HepG2 (cell line): ENCODE data around the gene CFAP97D1. TPM values are rescaled to one million over a fixed set of nuclear protein-coding genes. Genes with fewer than 3 reads are reported as not detected.

Experiments
- AGO2 ChIP-seq: fragments of 200-400 bp; formaldehyde crosslinking; optimal IDR thresholded peaks from 2 replicates; pipeline ENCODE3; 2017; ENCODE audit warnings: mild to moderate bottlenecking, low read depth, low read length, moderate library complexity
- CC2D1A ChIP-seq: sonication (generic); formaldehyde crosslinking; IDR thresholded peaks from 2 replicates; pipeline ENCODE4 v1.8.1; 2023; ENCODE audit warnings: mild to moderate bottlenecking, missing genetic modification reagents
- DR1 ChIP-seq: sonication (generic); formaldehyde crosslinking; IDR thresholded peaks from 2 replicates; pipeline ENCODE4 v1.8.0; 2021; ENCODE audit warnings: mild to moderate bottlenecking, missing genetic modification reagents, inconsistent platforms
- FOXP1 ChIP-seq, 2 experiments: fragments of 450-650 bp in 1 of 2; IDR thresholded peaks; 2 replicates each; pipeline ENCODE4 v1.6.1; 2017 to 2018; ENCODE audit warnings: antibody characterized with exemption in 1 of 2
- GTF2F1 ChIP-seq: fragments of 150-350 bp; IDR thresholded peaks from 2 replicates; pipeline ENCODE4 v1.6.1; 2014; ENCODE audit warnings: low read length
- HHEX ChIP-seq: IDR thresholded peaks from 2 replicates; pipeline ENCODE4 v1.6.1; 2016; ENCODE audit warnings: control low read depth
- HOXA9 ChIP-seq: sonication (generic); formaldehyde crosslinking; IDR thresholded peaks from 2 replicates; pipeline ENCODE4 v1.8.1; 2022; ENCODE audit warnings: missing genetic modification reagents, mild to moderate bottlenecking, moderate library complexity, borderline replicate concordance
- KLF15 ChIP-seq: sonication (generic); formaldehyde crosslinking; IDR thresholded peaks from 2 replicates; pipeline ENCODE4 v1.8.1; 2023; ENCODE audit warnings: borderline replicate concordance, mild to moderate bottlenecking, inconsistent platforms, missing genetic modification reagents, mixed read lengths
- SOX13 ChIP-seq, 3 experiments: fragments of 450-650 bp in 1 of 3; sonication (generic) in 1 of 3; formaldehyde crosslinking in 1 of 3; IDR thresholded peaks in 2 of 3; conservative IDR thresholded peaks in 1 of 3; 2 replicates each; pipeline versions ENCODE4 v1.5.0 to v1.6.1; 2016 to 2020; ENCODE audit warnings: antibody characterized with exemption in 1 of 3, mild to moderate bottlenecking in 1 of 3, missing compliant biosample characterization in 1 of 3, missing genetic modification reagents in 1 of 3, moderate library complexity in 1 of 3
- TBL1XR1 ChIP-seq: fragments of 150-350 bp; IDR thresholded peaks from 2 replicates; pipeline ENCODE4 v1.6.1; 2014; ENCODE audit warnings: borderline replicate concordance, low read length; ENCODE audit not compliant: partially characterized antibody
- WIZ ChIP-seq: sonication (generic); formaldehyde crosslinking; IDR thresholded peaks from 2 replicates; pipeline ENCODE4 v1.5.1; 2020; ENCODE audit warnings: mild to moderate bottlenecking, missing genetic modification reagents
- ZBED4 ChIP-seq: sonication (generic); formaldehyde crosslinking; IDR thresholded peaks from 2 replicates; pipeline ENCODE4 v1.4.0; 2020; ENCODE audit warnings: missing genetic modification reagents, borderline replicate concordance
- ZBTB3 ChIP-seq: sonication (generic); formaldehyde crosslinking; IDR thresholded peaks from 2 replicates; pipeline ENCODE4 v1.4.0; 2020; ENCODE audit warnings: low read depth, mild to moderate bottlenecking, moderate library complexity, missing genetic modification reagents, borderline replicate concordance
- ZNF205 ChIP-seq: IDR thresholded peaks from 2 replicates; pipeline ENCODE4 v1.6.1; 2018; ENCODE audit warnings: missing biosample characterization, missing genetic modification reagents
- ZNF274 ChIP-seq: sonication (generic); formaldehyde crosslinking; IDR thresholded peaks from 2 replicates; pipeline ENCODE4 v1.5.1; 2020; ENCODE audit warnings: mild to moderate bottlenecking, missing genetic modification reagents
- ZNF446 ChIP-seq: sonication (generic); formaldehyde crosslinking; IDR thresholded peaks from 2 replicates; pipeline ENCODE4 v1.5.0; 2020; ENCODE audit warnings: mild to moderate bottlenecking, missing genetic modification reagents
- ZNF484 ChIP-seq: sonication (generic); formaldehyde crosslinking; IDR thresholded peaks from 2 replicates; pipeline ENCODE4 v1.5.1; 2020; ENCODE audit warnings: mild to moderate bottlenecking, low read depth, missing genetic modification reagents, borderline replicate concordance
- ZNF550 ChIP-seq: sonication (generic); formaldehyde crosslinking; IDR thresholded peaks from 2 replicates; pipeline ENCODE4 v1.4.0; 2020; ENCODE audit warnings: mild to moderate bottlenecking, missing genetic modification reagents, borderline replicate concordance
- ZNF598 ChIP-seq: sonication (generic); formaldehyde crosslinking; IDR thresholded peaks from 2 replicates; pipeline ENCODE4 v1.5.1; 2020; ENCODE audit warnings: mild to moderate bottlenecking, missing genetic modification reagents, borderline replicate concordance
- ZNF674 ChIP-seq: sonication (generic); formaldehyde crosslinking; IDR thresholded peaks from 2 replicates; pipeline ENCODE4 v1.5.0; 2020; ENCODE audit warnings: low read depth, mild to moderate bottlenecking, missing genetic modification reagents
- ZNF784 ChIP-seq: sonication (generic); formaldehyde crosslinking; IDR thresholded peaks from 2 replicates; pipeline ENCODE4 v1.5.1; 2020; ENCODE audit warnings: missing genetic modification reagents, mild to moderate bottlenecking, borderline replicate concordance
- ZSCAN22 ChIP-seq: sonication (generic); formaldehyde crosslinking; IDR thresholded peaks from 2 replicates; pipeline ENCODE4 v1.4.0; 2020; ENCODE audit warnings: mild to moderate bottlenecking, missing genetic modification reagents
- polyA plus RNA-seq, 8 experiments: library from polyadenylated mRNA; depleted of rRNA in 3 of 8; stranded (reverse) in 7 of 8; unstranded in 1 of 8; fragments of >200 nt; fragmentation: Illumina TruSeq in 4 of 8; extraction: Trizol in 4 of 8; gene quantifications; 2 replicates each; pipeline versions ENCODE4 v1.2.1 to v1.2.3, GENCODE V29; 2011 to 2016; ENCODE audit warnings: low read depth in 4 of 8, missing spikeins in 1 of 8, mixed read lengths in 1 of 8; ENCODE audit not compliant: insufficient read depth in 1 of 8
- total RNA-seq, 5 experiments: library from RNA; depleted of rRNA; stranded (reverse); fragments of >200 nt; fragmentation: Illumina TruSeq; extraction: Trizol; gene quantifications; 2 replicates each; pipeline ENCODE4 v1.2.3, GENCODE V29; 2016; ENCODE audit warnings: low read depth in 1 of 5
- TF ChIP-seq, protein P1 (sequence below): sonication (generic); formaldehyde crosslinking; IDR thresholded peaks from 2 replicates; pipeline ENCODE4 v1.8.0; 2022; ENCODE audit warnings: missing genetic modification reagents, mild to moderate bottlenecking, moderate library complexity, borderline replicate concordance

The CFAP97D1 gene
- total and polyA plus RNA-seq, 2 of the 13 experiments (the other 11 are each of a cell fraction or from before 2014, with no cell fraction given), result 0.02 TPM; not detected in 1

DNA sequence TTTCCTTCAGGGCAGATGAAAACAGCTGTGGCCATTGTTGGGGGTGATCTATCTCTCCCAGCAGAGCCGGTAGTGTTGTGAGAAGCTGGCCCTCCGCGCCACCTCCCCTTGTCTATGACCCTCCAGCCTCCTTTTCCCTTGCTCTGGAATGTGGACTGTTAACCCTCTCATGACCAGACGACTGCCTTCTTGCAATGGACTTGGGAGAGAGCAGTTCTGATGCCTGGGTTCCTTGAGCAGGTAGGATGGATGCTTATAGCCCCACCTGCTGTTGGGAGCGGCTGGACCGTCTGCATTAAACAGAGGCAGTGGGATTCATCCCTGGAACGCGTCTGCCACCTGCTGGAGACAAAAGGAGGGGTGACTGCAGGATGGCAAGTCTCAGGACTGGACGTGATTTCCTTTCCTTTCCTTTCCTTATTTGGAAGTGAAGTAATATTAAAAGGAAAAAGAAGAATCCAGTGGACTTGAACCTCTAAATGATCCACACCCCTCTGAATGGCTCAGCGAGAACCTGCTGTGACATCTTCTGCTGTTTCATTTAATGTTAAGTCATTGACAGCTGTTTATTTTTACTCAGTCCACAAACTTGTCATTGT is 19.9 kb upstream of the CFAP97D1 start (continued):
- TF ChIP-seq ZBED4 (CRISPR knock-in tag) (0 out of 2 replicates have a peak, but pooled peaks have one; percentile 57), CC2D1A (no peak), HHEX (CRISPR knock-in tag) (no peak), HOXA9 (no peak), ZNF205 (CRISPR knock-in tag) (peak; percentile 82; the same call in 1 of the 2 replicates), ZNF598 (CRISPR knock-in tag) (peak; percentile 85), ZBTB3 (CRISPR knock-in tag) (no peak), ZNF784 (CRISPR knock-in tag) (no peak), FOXP1 (IDR thresholded peaks at IDR 0.05) (no peak), FOXP1 (CRISPR knock-in tag; IDR thresholded peaks at IDR 0.05) (no peak), AGO2 (no peak), ZSCAN22 (CRISPR knock-in tag) (no peak), ZNF274 (CRISPR knock-in tag) (peak; percentile 76; the same call in 1 of the 2 replicates), SOX13 (IDR thresholded peaks at IDR 0.05) (no peak), SOX13 (CRISPR knock-in tag; conservative IDR thresholded peaks at IDR 0.05 in 1 of 2, IDR thresholded peaks at IDR 0.05 in 1 of 2) (peak in 1 of 2 experiments; percentile 43; a peak in 1 of 4 replicates), TBL1XR1 (no peak), ZNF550 (CRISPR knock-in tag) (no peak), ZNF484 (CRISPR knock-in tag) (no peak), ZNF446 (CRISPR knock-in tag) (no peak), ZNF674 (CRISPR knock-in tag) (no peak), DR1 (CRISPR knock-in tag) (no peak), GTF2F1 (no peak), KLF15 (CRISPR knock-in tag) (no peak), WIZ (CRISPR knock-in tag) (no peak)
- TF ChIP-seq, protein P1, sequence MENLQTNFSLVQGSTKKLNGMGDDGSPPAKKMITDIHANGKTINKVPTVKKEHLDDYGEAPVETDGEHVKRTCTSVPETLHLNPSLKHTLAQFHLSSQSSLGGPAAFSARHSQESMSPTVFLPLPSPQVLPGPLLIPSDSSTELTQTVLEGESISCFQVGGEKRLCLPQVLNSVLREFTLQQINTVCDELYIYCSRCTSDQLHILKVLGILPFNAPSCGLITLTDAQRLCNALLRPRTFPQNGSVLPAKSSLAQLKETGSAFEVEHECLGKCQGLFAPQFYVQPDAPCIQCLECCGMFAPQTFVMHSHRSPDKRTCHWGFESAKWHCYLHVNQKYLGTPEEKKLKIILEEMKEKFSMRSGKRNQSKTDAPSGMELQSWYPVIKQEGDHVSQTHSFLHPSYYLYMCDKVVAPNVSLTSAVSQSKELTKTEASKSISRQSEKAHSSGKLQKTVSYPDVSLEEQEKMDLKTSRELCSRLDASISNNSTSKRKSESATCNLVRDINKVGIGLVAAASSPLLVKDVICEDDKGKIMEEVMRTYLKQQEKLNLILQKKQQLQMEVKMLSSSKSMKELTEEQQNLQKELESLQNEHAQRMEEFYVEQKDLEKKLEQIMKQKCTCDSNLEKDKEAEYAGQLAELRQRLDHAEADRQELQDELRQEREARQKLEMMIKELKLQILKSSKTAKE (CRISPR knock-in tag), result no peak
